Measurements from ENCODE around the gene CARD14.
A peak's percentile ranks its signal among the peaks of the same experiment; 100 is the strongest.

The CARD14 gene
- total RNA-seq: 0 to 0.24 (median 0.03) reads per million in 9 experiments

DNA sequence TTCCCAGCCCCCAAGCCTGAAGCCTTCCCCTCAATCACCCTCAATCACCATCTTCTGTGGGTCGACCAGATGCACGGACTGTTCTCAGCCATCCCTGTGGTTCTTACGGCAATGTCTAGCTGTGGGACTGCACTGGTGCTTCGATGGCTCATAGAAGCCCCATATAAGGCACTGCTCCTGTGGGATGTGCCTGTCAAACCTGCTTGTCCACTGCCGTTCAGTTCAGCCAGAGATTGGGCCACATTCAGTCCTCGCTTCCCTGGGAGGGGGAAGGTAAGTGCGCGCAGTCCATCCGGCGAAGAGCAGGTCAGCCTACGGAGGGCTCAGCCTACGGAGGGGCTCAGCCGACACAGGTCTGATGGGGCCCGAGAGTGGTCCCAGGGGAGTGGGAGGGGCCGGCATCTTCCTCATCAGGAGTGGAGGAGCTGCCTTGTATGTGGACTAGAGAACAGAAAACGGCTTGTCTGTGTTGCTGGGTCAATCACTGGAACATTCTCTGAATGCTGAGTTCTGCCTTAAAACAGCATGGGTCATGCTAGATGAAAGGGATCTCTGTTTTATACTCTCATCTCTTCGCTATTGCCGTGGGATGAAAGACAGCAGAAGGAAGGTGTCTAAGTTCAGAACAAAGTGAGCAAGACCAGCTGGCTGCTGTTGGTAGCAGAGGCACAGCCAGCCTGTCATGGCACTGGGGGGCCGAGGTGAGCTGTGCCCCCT is at the start of gene CARD14:
Gene CARD14, plus strand, starts transcription at position 247 of the 717 bp plus-strand sequence. CDS start 11,409 bp downstream, outside the sequence.
- ATAC-seq (replicated peaks) (no peak), DNase-seq (no peak)
- no peaks in the 10 kb centered on the region for H3K36me3 Mint-ChIP-seq (ENCODE audit: insufficient read depth)
- H3K9me3 Mint-ChIP-seq: no peaks in the 10 kb centered on the region
- H3K27ac Mint-ChIP-seq: no peak within 1 kb of the TSS
- no peak within 1 kb of the TSS for H3K4me3 Mint-ChIP-seq
- H3K4me1 Mint-ChIP-seq (ENCODE audit: low read depth in 2 of 2): no peaks in the 10 kb centered on the region
- peaks cover 0 to 26% of the 10 kb centered on the region in 2 donors for H3K27me3 Mint-ChIP-seq

DNA sequence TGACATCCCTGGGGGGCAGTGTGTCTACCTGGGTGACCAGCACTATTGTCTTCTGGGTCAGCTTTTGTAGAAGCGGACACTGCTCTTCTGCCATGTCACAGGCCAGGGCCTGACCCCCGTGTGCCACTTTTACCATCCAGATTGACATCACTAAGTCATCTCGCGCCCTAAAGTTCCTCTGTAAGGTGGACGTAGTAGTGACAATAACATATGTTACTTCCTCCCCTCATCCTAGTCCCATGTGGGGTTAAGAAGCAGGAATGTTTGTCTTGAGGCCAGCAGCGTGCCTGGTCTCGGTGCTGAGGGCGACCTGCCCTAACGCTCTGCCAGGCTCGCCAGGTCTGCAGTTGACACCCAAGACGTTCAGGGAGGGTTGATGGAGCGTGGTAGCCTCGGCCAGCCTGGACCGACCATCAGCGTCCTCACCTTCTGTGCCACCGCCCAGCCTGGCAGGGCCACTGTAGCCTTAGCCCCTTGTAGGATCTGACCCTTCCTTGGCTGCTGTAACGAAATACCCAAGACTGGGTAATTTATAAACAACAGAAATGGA is 47.7 kb upstream of the CARD14 start:
- no peaks in the 10 kb centered on the region for H3K9me3 Mint-ChIP-seq
- H3K4me3 Mint-ChIP-seq: no peak overlapping the region
- ATAC-seq (replicated peaks) (no peak), DNase-seq (no peak)
- no peak overlapping the region for H3K27ac Mint-ChIP-seq
- peaks cover 19 to 25% of the 10 kb centered on the region in 2 donors for H3K27me3 Mint-ChIP-seq
- no peaks in the 10 kb centered on the region for H3K4me1 Mint-ChIP-seq (ENCODE audit: low read depth in 2 of 2)
- H3K36me3 Mint-ChIP-seq (ENCODE audit: insufficient read depth): no peaks in the 10 kb centered on the region

DNA sequence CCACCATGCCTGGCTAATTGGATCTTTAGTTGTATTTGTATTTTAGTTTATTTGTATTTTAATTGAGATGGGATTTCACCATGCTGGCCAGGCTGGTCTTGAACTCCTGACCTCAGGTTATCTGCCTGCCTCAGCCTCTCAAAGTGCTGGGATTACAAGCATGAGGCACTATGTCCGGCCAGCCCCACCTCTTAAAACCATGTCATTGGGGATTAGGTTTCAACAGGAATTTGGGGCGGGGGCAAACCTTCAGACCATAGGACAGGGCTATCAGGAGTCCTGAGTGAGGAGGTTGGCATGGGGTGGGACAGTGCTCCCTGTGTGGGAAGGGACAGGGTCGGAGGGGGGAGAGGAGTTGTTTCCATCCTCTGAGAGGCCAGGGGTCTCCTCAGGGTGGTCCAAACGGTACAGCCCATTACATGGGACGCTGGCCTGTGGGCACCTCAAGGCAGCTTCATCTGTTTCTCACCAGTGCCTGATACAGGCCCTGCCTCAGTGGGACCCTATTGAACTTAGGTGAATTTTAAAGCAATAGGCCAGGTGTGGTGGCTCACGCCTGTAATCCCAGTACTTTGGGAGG is 46.8 kb upstream of the CARD14 start:
- ATAC-seq (replicated peaks) (no peak), DNase-seq (no peak)
- H3K4me3 Mint-ChIP-seq: no peak overlapping the region
- H3K4me1 Mint-ChIP-seq (ENCODE audit: low read depth in 2 of 2): no peaks in the 10 kb centered on the region
- no peak overlapping the region for H3K27ac Mint-ChIP-seq
- H3K36me3 Mint-ChIP-seq (ENCODE audit: insufficient read depth): no peaks in the 10 kb centered on the region
- peaks cover 19 to 25% of the 10 kb centered on the region in 2 donors for H3K27me3 Mint-ChIP-seq
- no peaks in the 10 kb centered on the region for H3K9me3 Mint-ChIP-seq

DNA sequence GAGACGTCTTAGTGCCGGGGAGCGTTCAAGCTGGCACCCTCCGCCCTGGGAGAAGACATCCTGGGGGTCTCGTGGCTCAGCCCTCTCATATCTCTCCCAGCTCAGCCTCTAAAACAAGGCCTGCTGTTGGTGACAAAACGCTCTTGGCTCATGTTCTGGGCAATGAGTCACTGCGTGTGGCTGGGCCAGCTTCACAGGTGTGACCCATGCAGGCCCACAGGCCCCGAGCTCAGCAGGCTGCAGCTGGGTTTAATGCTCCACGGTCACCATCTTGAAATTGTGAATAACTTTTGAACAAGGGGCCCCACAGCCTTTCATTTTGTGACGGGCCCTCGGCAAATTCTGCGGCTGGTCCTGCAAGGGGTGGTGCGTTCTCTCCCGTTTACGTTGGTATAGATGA is 46.0 kb upstream of the CARD14 start:
- no peak for DNase-seq
- H3K27me3 Mint-ChIP-seq: peaks cover 20 to 27% of the 10 kb centered on the region in 2 donors
- no peak for ATAC-seq (replicated peaks)

DNA sequence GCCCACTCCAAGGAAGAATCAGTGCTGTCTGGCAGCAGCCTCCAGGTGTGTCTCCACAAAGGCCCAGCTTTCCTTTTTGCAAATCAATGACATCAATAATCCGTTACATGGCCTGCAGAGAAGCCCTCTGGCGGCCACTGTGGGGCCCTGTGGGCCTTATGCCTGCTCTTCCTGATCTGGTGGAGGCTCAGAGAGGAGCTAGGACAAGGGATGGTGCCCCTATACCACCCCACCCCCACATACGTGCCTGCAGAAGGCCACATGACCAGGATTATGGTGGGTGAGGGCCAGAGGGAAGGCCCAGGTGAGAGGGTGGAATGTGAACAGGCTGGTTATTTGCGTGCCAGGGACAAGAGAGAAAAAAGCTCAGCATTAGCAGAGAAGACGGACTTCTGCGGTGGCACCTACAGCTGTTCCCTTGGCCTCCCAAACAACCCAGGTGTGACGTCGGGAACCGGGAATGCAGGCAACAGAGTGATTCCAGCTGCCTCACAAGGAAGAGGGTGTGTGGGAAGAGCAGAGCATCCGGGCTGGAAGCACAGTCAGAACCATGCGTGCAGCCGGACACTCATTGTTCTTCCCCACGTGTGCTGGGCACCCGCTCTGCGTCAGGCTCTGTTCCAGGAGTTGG is 45.4 kb upstream of the CARD14 start:
- ATAC-seq (replicated peaks) (no peak), DNase-seq (no peak)
- Mint-ChIP-seq H3K27me3 (peaks cover 25 to 34% of the 10 kb centered on the region in 2 donors), H3K27ac (no peak overlapping the region), H3K9me3 (no peaks in the 10 kb centered on the region), H3K4me3 (no peak overlapping the region), H3K36me3 (ENCODE audit: insufficient read depth) (no peaks in the 10 kb centered on the region), H3K4me1 (ENCODE audit: low read depth in 2 of 2) (no peaks in the 10 kb centered on the region)

More for the DNA sequence above, 46.0 kb upstream of the CARD14 start:
- no peaks in the 10 kb centered on the region for H3K4me1 Mint-ChIP-seq (ENCODE audit: low read depth in 2 of 2)
- H3K36me3 Mint-ChIP-seq (ENCODE audit: insufficient read depth): no peaks in the 10 kb centered on the region
- no peaks in the 10 kb centered on the region for H3K9me3 Mint-ChIP-seq
- no peak overlapping the region for H3K27ac Mint-ChIP-seq
- H3K4me3 Mint-ChIP-seq: no peak overlapping the region

DNA sequence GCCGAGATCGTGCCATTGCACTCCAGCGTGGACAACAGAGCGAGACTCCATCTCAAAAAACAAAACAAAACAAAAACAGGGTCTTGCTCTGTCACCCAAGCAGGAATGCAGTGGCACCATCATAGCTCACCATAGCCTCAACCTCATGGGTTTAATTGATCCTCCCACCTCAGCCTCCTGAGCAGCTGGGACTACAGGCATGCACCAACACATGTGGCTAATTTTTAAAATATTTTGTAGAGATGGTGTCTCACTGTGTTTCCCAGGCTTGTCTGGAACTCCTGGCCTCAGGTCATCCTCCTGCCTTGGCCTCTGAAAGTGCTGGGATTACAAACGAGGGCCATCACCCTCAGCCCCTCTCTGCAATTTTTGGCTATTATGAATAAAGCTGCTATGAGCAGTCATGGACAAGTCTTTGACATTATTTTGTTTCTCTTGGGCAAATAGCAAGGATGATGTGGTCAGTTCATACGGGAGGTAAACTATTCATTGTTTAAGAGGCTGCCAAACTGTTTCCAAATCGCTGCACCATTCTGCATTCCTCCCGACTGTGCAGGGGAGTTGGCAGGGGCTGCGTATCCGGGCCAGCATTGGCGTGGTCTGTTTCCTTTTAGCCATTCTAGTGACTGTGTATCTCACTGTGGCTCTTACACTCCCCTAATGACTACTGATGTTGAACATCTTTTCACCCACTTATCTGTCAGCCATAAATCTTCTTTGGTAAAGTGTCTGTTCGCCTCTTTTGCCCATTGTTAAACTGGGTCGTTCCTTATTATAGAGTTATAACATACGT is 44.0 kb upstream of the CARD14 start:
- no peak for ATAC-seq (replicated peaks)
- Mint-ChIP-seq H3K36me3 (ENCODE audit: insufficient read depth) (peaks cover 3% of the 10 kb centered on the region), H3K27ac (no peak overlapping the region), H3K27me3 (peaks cover 25 to 35% of the 10 kb centered on the region in 2 donors), H3K9me3 (no peaks in the 10 kb centered on the region), H3K4me3 (no peak overlapping the region), H3K4me1 (ENCODE audit: low read depth in 2 of 2) (no peaks in the 10 kb centered on the region)
- DNase-seq: no peak

DNA sequence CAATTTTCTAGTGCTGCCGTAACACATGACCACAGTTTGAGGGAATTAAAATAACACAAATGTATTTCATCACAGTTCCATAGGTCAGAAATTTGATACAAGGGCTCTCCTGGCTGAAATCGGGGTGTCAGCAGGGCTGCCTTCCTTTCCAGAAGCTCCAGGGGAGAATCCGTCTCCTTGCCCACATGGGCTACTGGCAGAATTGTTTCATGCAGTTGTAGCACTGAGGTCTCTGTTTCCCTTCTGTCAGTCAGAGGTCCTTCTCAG is 43.4 kb upstream of the CARD14 start:
- no peaks in the 10 kb centered on the region for H3K9me3 Mint-ChIP-seq
- no peak overlapping the region for H3K4me3 Mint-ChIP-seq
- no peak overlapping the region for H3K27ac Mint-ChIP-seq
- peaks cover 3% of the 10 kb centered on the region for H3K36me3 Mint-ChIP-seq (ENCODE audit: insufficient read depth)
- no peak for ATAC-seq (replicated peaks)
- H3K27me3 Mint-ChIP-seq: peaks cover 25 to 35% of the 10 kb centered on the region in 2 donors
- H3K4me1 Mint-ChIP-seq (ENCODE audit: low read depth in 2 of 2): no peaks in the 10 kb centered on the region
- no peak for DNase-seq

DNA sequence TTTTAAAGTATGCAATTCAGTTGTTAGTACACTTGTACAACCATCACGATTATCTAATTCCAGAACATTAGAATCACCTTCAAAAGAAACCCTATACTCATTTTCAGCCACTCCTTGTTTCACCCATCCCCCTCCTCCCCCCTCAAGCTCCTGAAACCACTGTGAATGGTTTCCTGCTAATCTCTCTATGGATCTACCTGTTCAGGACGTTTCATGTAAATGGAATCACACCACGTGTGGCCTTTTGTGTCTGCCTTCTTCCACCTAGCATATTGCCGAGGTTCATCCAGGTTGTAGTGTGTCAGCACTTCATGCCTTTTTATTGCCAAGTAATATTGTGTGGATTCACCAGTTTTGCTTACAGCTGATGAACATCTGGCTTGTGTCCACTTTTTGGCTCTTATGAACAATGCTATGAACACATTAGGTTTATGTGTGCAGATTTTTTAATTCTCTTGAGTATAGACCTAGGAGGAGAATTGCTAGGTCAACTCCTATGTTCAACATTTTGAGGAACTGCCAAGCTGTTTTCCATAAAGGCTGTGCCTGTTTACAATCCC is 40.7 kb upstream of the CARD14 start:
- Mint-ChIP-seq H3K9me3 (no peaks in the 10 kb centered on the region), H3K4me1 (ENCODE audit: low read depth in 2 of 2) (no peaks in the 10 kb centered on the region)

DNA sequence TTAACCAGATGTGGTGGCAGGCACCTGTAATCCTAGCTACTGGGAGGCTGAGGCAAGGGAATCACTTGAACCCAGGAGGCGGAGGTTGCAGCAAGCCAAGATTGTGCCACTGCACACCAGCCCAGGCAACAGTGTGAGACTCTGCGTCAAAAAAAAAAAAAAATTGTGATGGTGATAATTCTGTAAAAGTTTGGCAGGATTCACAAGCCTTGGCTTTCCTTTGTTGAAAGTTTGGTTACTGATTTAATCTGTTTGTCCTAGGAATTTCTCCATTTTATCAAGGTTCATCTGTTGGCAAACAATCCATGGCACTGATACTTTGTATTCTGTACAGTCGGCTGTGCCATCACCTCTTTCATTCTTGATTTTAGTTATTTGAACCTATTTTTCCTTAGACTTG is 38.8 kb upstream of the CARD14 start:
- Mint-ChIP-seq H3K4me3 (no peak overlapping the region), H3K4me1 (ENCODE audit: low read depth in 2 of 2) (no peaks in the 10 kb centered on the region), H3K36me3 (ENCODE audit: insufficient read depth) (peaks cover 43% of the 10 kb centered on the region), H3K27me3 (peaks cover 14 to 20% of the 10 kb centered on the region in 2 donors), H3K27ac (no peak overlapping the region), H3K9me3 (no peaks in the 10 kb centered on the region)
- ATAC-seq (replicated peaks) (no peak), DNase-seq (no peak)

More for the DNA sequence above, 40.7 kb upstream of the CARD14 start:
- Mint-ChIP-seq H3K36me3 (ENCODE audit: insufficient read depth) (peaks cover 25% of the 10 kb centered on the region), H3K27me3 (peaks cover 23 to 31% of the 10 kb centered on the region in 2 donors), H3K27ac (no peak overlapping the region), H3K4me3 (no peak overlapping the region)
- DNase-seq (no peak), ATAC-seq (replicated peaks) (no peak)

DNA sequence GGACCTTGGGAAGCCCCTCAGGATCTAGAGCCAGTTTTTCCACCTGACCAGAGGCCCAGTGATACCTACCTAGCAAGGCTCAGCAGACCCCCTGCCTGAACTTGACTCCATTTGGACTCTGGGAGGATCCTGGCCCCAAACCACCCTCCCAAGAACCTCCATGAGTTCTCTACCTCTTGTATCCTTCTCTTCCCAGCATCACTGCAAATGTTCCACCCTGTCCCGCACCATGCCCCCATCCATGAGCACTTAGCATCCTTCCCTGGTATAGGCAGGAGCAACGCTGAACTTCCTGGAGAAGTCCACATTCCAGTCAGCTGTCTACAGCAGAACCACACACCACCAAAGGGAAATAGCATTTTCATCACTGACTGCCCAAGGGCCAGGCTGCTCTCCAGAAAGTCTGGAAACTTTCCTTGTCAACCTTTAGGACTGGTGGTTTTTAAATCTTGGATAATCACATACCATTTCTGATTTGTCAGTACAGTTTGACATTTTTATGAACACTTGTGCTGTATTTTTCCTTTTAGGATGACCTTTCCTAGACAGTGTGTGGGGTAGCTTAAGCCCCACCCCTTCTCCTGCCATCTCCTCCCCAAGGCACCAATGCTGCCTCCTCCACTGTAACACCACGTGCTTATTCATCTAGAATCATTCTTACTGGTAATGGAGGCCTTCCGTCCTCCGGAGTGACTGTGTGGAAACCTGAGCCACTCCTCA is 36.8 kb upstream of the CARD14 start:
- ATAC-seq (replicated peaks) (no peak), DNase-seq (no peak)
- H3K4me1 Mint-ChIP-seq (ENCODE audit: low read depth in 2 of 2): no peaks in the 10 kb centered on the region
- peak overlapping the region in 1 of 2 donors; percentile 75 for H3K27ac Mint-ChIP-seq
- peaks cover 6 to 9% of the 10 kb centered on the region in 2 donors for H3K27me3 Mint-ChIP-seq
- no peaks in the 10 kb centered on the region for H3K9me3 Mint-ChIP-seq
- H3K36me3 Mint-ChIP-seq (ENCODE audit: insufficient read depth): peaks cover 63% of the 10 kb centered on the region
- H3K4me3 Mint-ChIP-seq: no peak overlapping the region

DNA sequence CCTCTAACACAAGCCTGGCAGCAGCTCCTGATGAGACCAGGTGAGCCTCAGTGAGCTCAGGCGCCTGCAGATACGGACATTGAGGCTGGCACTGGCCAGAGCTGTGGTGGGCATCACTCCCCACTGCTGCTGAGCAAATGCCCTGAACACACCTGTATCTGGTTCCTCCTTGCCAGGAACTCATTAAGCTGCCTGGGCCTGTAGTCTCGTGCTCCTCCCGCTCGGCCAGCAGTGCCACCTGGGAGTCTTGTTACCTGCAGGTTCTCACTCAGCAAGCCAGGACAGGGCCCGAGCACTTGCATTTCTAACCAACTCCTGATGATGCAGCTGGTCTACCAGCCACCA is 36.2 kb upstream of the CARD14 start:
- peaks cover 6 to 9% of the 10 kb centered on the region in 2 donors for H3K27me3 Mint-ChIP-seq
- peaks cover 69% of the 10 kb centered on the region for H3K36me3 Mint-ChIP-seq (ENCODE audit: insufficient read depth)
- no peaks in the 10 kb centered on the region for H3K9me3 Mint-ChIP-seq
- no peak for ATAC-seq (replicated peaks)
- DNase-seq: no peak
- H3K27ac Mint-ChIP-seq: no peak overlapping the region
- H3K4me1 Mint-ChIP-seq (ENCODE audit: low read depth in 2 of 2): no peaks in the 10 kb centered on the region
- no peak overlapping the region for H3K4me3 Mint-ChIP-seq

DNA sequence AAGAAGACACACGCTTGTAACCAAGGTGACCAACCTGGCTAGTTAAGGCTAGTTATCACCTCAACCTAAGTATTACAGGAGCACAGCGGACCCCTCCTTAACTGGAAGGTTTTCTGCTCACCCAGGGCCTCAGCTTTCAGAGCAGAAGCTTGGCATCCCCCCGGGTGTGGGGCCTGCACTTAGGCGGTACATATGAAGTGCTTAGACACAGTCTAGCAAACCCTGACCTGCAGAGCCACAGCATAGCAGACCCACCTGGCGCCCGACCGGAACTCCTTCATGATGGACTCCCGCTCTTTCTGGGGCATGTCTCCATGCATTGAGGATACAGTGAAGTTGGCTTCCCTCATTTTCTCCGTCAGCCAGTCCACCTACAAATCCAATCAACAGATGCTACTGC is 32.7 kb upstream of the CARD14 start:
- Mint-ChIP-seq H3K4me1 (ENCODE audit: low read depth in 2 of 2) (peaks cover 0 to under 1% of the 10 kb centered on the region in 2 donors), H3K4me3 (no peak overlapping the region), H3K9me3 (no peaks in the 10 kb centered on the region), H3K36me3 (ENCODE audit: insufficient read depth) (peaks cover 97% of the 10 kb centered on the region), H3K27ac (no peak overlapping the region), H3K27me3 (no peaks in the 10 kb centered on the region)
- DNase-seq (no peak), ATAC-seq (replicated peaks) (no peak)

Measured in effector memory CD8-positive, alpha-beta T cell (primary cell).